Fibroblast of lung (primary cell): ENCODE data around the gene UQCR11. TPM values are rescaled to one million over a fixed set of nuclear protein-coding genes. Genes with fewer than 3 reads are reported as not detected.

Experiments
- DNase-seq, 2 donors: peaks; one replicate each; pipeline versions ENCODE4 v3.0.0 to v3.0.0-alpha.2; 2010; ENCODE audit warnings: low read depth in 2 of 2
- H2AFZ ChIP-seq: 2 replicates; pipeline ENCODE4 v1.5.1; 2012; ENCODE audit warnings: low read length, control low read depth, inconsistent platforms
- H3K27ac ChIP-seq: 2 replicates; pipeline ENCODE4 v1.5.1; 2011; ENCODE audit warnings: low read length, control low read depth; ENCODE audit not compliant: insufficient read depth
- H3K27me3 ChIP-seq: 2 replicates; pipeline ENCODE4 v1.5.1; 2011; ENCODE audit warnings: mild to moderate bottlenecking, low read length; ENCODE audit not compliant: control insufficient read depth, insufficient read depth
- H3K36me3 ChIP-seq: 2 replicates; pipeline ENCODE4 v1.5.1; 2011; ENCODE audit warnings: low read length; ENCODE audit not compliant: control insufficient read depth, insufficient read depth
- H3K4me1 ChIP-seq: 2 replicates; pipeline ENCODE4 v1.5.1; 2011; ENCODE audit warnings: low read length; ENCODE audit not compliant: control insufficient read depth, insufficient read depth; ENCODE audit errors: extremely low read depth
- H3K4me2 ChIP-seq: 2 replicates; pipeline ENCODE4 v1.5.1; 2011; ENCODE audit warnings: low read length, control low read depth; ENCODE audit not compliant: insufficient read depth; ENCODE audit errors: extremely low read depth
- H3K4me3 ChIP-seq, 4 experiments: fragments of 200-600 bp in 1 of 4; sonication (generic) in 1 of 4; replicated peaks in 1 of 4; 2 replicates each; pipeline ENCODE4 v1.5.1; 2011 to 2016; ENCODE audit warnings: low read length in 4 of 4, low read depth in 3 of 4, mild to moderate bottlenecking in 3 of 4, control low read depth in 2 of 4, inconsistent platforms in 1 of 4, mixed read lengths in 1 of 4; ENCODE audit not compliant: insufficient read depth in 1 of 4; ENCODE audit errors: control extremely low read depth in 1 of 4
- H3K79me2 ChIP-seq: 2 replicates; pipeline ENCODE4 v1.5.1; 2012; ENCODE audit warnings: mild to moderate bottlenecking, low read length, inconsistent platforms; ENCODE audit not compliant: control insufficient read depth, insufficient read depth
- H3K9ac ChIP-seq: 2 replicates; pipeline ENCODE4 v1.5.1; 2011; ENCODE audit warnings: mild to moderate bottlenecking, low read length, control low read depth; ENCODE audit not compliant: insufficient read depth
- H3K9me3 ChIP-seq: 2 replicates; pipeline ENCODE4 v1.5.1; 2012; ENCODE audit warnings: low read depth, low read length; ENCODE audit not compliant: control insufficient read depth, insufficient read depth
- H4K20me1 ChIP-seq: 2 replicates; pipeline ENCODE4 v1.5.1; 2011; ENCODE audit warnings: low read length; ENCODE audit not compliant: control insufficient read depth, insufficient read depth; ENCODE audit errors: extremely low read depth
- CTCF ChIP-seq, 2 donors: IDR thresholded peaks in 1 of 2; conservative IDR thresholded peaks in 1 of 2; 1 replicate in 1 of 2; 2 replicates in 1 of 2; pipeline ENCODE4 v1.5.1; 2011 to 2012; ENCODE audit warnings: low read length in 2 of 2, control low read depth in 1 of 2, inconsistent platforms in 1 of 2, low read depth in 1 of 2, mild to moderate bottlenecking in 1 of 2
- EZH2 ChIP-seq: IDR thresholded peaks from 2 replicates; pipeline ENCODE4 v1.5.1; 2012; ENCODE audit warnings: low read length, control low read depth, mild to moderate bottlenecking; ENCODE audit errors: missing control alignments
- polyA plus RNA-seq, 2 donors: library from polyadenylated mRNA; depleted of rRNA in 1 of 2; stranded (reverse) in 1 of 2; unstranded in 1 of 2; fragments of >200 nt; gene quantifications; 2 replicates each; pipeline ENCODE4 v1.2.1, GENCODE V29; 2011 to 2012; ENCODE audit warnings: missing spikeins in 1 of 2
- total RNA-seq: library from RNA; depleted of rRNA; stranded (reverse); fragments of >200 nt; gene quantifications from 2 replicates; pipeline ENCODE4 v1.2.1, GENCODE V29; 2014

UQCR11 gene
- total and polyA plus RNA-seq, 2 donors (not counting 1 experiment from before 2014, with no cell fraction given): 89.2 to 101 TPM

GRCh38 chr19:1571358-1571757 lies 33.9 kb downstream of the UQCR11 start:
- H2AFZ ChIP-seq: no peak overlapping the region
- H3K4me3 ChIP-seq: no peak overlapping the region
- DNase-seq: no peak
- no peak overlapping the region for H3K9ac ChIP-seq
- no peaks in the 10 kb centered on the region for H3K27me3 ChIP-seq
- no peaks in the 10 kb centered on the region for H4K20me1 ChIP-seq
- H3K4me1 ChIP-seq: no peaks in the 10 kb centered on the region
- H3K9me3 ChIP-seq: no peaks in the 10 kb centered on the region
- no peak for TF ChIP-seq EZH2
- no peak for TF ChIP-seq CTCF (conservative IDR thresholded peaks at IDR 0.05 in 1 of 2, IDR thresholded peaks at IDR 0.05 in 1 of 2; ENCODE audit: low read depth in 1 of 2, low read length in 2 of 2)
- H3K79me2 ChIP-seq: peaks cover 5% of the 10 kb centered on the region
- H3K4me2 ChIP-seq: no peak overlapping the region
- H3K36me3 ChIP-seq: no peaks in the 10 kb centered on the region
- H3K27ac ChIP-seq: no peak overlapping the region

DNA sequence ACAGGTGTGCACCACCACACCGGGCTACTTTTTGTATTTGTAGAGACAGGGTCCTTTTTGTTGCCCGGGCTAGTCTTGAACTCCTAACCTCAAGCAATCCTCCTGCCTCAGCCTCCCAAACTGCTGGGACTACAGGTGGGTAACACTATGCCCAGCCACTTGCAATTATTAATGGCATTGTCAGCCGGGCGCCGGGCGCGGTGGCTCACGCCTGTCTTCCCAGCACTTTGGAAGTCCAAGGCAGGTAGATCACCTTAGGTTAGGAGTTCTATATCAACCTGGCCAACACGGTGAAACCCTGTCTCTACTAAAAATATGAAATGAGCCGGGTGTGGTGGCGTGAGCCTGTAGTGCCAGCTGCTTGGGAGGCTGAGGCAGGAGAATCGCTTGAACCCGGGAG lies 34.4 kb downstream of the UQCR11 start:
- no peaks in the 10 kb centered on the region for H3K27me3 ChIP-seq
- peaks cover 3% of the 10 kb centered on the region for H3K4me1 ChIP-seq
- DNase-seq: no peak
- H3K4me2 ChIP-seq: no peak overlapping the region
- H3K9me3 ChIP-seq: no peaks in the 10 kb centered on the region
- no peaks in the 10 kb centered on the region for H4K20me1 ChIP-seq
- peaks cover 10% of the 10 kb centered on the region for H3K79me2 ChIP-seq
- no peak for TF ChIP-seq EZH2
- no peak for TF ChIP-seq CTCF (conservative IDR thresholded peaks at IDR 0.05 in 1 of 2, IDR thresholded peaks at IDR 0.05 in 1 of 2; ENCODE audit: low read depth in 1 of 2, low read length in 2 of 2)
- no peak overlapping the region for H2AFZ ChIP-seq
- no peak overlapping the region for H3K9ac ChIP-seq
- H3K36me3 ChIP-seq: no peaks in the 10 kb centered on the region
- no peak overlapping the region for H3K27ac ChIP-seq
- H3K4me3 ChIP-seq: no peak overlapping the region

GRCh38 chr19:1569997-1570396 lies 35.3 kb downstream of the UQCR11 start:
- Histone ChIP-seq H4K20me1 (no peaks in the 10 kb centered on the region), H2AFZ (no peak overlapping the region), H3K4me2 (no peak overlapping the region), H3K4me3 (no peak overlapping the region), H3K27me3 (no peaks in the 10 kb centered on the region), H3K4me1 (peaks cover 7% of the 10 kb centered on the region), H3K79me2 (peaks cover 19% of the 10 kb centered on the region), H3K9me3 (no peaks in the 10 kb centered on the region), H3K27ac (no peak overlapping the region), H3K36me3 (no peaks in the 10 kb centered on the region), H3K9ac (no peak overlapping the region)
- TF ChIP-seq EZH2 (no peak), CTCF (conservative IDR thresholded peaks at IDR 0.05 in 1 of 2, IDR thresholded peaks at IDR 0.05 in 1 of 2; ENCODE audit: low read depth in 1 of 2, low read length in 2 of 2) (no peak)
- DNase-seq: no peak
